Muscle layer of duodenum (tissue), 2 donors: ENCODE measurements around the gene SSNA1.

Experiments used
- H3K27ac ChIP-seq: one replicate; pipeline ENCODE4 v1.7.0; 2013; ENCODE audit warnings: mild to moderate bottlenecking, low read length
- H3K27me3 ChIP-seq: one replicate; pipeline ENCODE4 v1.7.0; 2013; ENCODE audit warnings: low read depth, mild to moderate bottlenecking, control low read depth, low read length
- H3K36me3 ChIP-seq, 2 donors: one replicate each; pipeline ENCODE4 v1.7.0; 2013; ENCODE audit warnings: low read length in 2 of 2, control low read depth in 1 of 2, mild to moderate bottlenecking in 1 of 2; ENCODE audit not compliant: insufficient read depth in 2 of 2, control insufficient read depth in 1 of 2
- H3K4me1 ChIP-seq, 2 donors: one replicate each; pipeline ENCODE4 v1.7.0; 2013; ENCODE audit warnings: low read length in 2 of 2, mild to moderate bottlenecking in 2 of 2, control low read depth in 1 of 2, moderate library complexity in 1 of 2; ENCODE audit not compliant: insufficient read depth in 2 of 2, control insufficient read depth in 1 of 2
- H3K4me3 ChIP-seq, 2 donors: one replicate each; pipeline ENCODE4 v1.7.0; 2013; ENCODE audit warnings: low read length in 2 of 2, low read depth in 1 of 2, mild to moderate bottlenecking in 1 of 2
- H3K9me3 ChIP-seq, 2 donors: one replicate each; pipeline ENCODE4 v1.7.0; 2013; ENCODE audit warnings: low read length in 2 of 2, control low read depth in 1 of 2, mild to moderate bottlenecking in 1 of 2; ENCODE audit not compliant: control insufficient read depth in 1 of 2
- donor health status: healthy.

Gene SSNA1

GRCh38 chr9:137227853-137228505 lies 39.5 kb downstream of the SSNA1 start:
- Histone ChIP-seq H3K4me1 (peaks cover 0 to 7% of the 10 kb centered on the region in 2 donors), H3K27ac (no peak overlapping the region)

DNA sequence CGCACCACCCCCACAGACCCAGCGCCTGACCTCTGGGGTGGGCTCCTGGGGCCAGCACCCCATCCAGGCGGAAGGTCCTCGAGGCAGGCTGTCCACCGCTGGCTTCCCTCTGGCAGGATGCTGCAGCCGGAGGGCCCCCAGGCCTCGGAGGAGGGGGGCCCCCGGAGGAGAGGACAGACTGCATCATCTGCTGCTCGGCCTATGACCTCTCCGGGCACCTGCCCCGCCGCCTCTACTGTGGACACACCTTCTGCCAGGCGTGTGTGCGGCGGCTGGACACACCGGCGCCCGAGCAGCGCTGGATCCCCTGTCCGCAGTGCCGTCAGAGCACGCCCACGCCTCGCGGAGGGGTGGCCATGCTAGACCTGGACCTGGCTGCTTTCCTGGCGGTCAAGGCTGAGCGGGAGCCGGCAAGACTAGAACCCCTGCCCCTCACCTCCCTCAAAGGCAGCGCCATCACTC lies 40.1 kb downstream of the SSNA1 start:
- Histone ChIP-seq H3K27ac (no peak overlapping the region), H3K4me1 (peaks cover 0 to 6% of the 10 kb centered on the region in 2 donors), H3K9me3 (no peaks in the 10 kb centered on the region), H3K36me3 (no peaks in the 10 kb centered on the region), H3K4me3 (no peak overlapping the region), H3K27me3 (peaks cover 11% of the 10 kb centered on the region)

More at GRCh38 chr9:137227853-137228505, 39.5 kb downstream of the SSNA1 start:
- Histone ChIP-seq H3K36me3 (no peaks in the 10 kb centered on the region), H3K9me3 (no peaks in the 10 kb centered on the region), H3K4me3 (no peak overlapping the region), H3K27me3 (peaks cover 11% of the 10 kb centered on the region)

GRCh38 chr9:137228968-137229896 lies 40.8 kb downstream of the SSNA1 start:
- Histone ChIP-seq H3K4me1 (peaks cover 0 to under 1% of the 10 kb centered on the region in 2 donors), H3K36me3 (no peaks in the 10 kb centered on the region), H3K27me3 (peaks cover 11% of the 10 kb centered on the region), H3K9me3 (no peaks in the 10 kb centered on the region), H3K27ac (no peak overlapping the region), H3K4me3 (no peak overlapping the region)

GRCh38 chr9:137229903-137230704 lies 41.6 kb downstream of the SSNA1 start:
- peaks cover 11% of the 10 kb centered on the region for H3K27me3 ChIP-seq
- no peak overlapping the region for H3K4me3 ChIP-seq
- H3K27ac ChIP-seq, result no peak overlapping the region
- H3K36me3 ChIP-seq, result no peaks in the 10 kb centered on the region
- no peaks in the 10 kb centered on the region for H3K4me1 ChIP-seq
- no peaks in the 10 kb centered on the region for H3K9me3 ChIP-seq

GRCh38 chr9:137230705-137231371 lies 42.4 kb downstream of the SSNA1 start, which contains the start of gene SLC34A3:
Gene SLC34A3, plus strand, starts transcription at chr9:137230901. Its CDS starts 802 bp downstream, at chr9:137231703.
- H3K27me3 ChIP-seq, result peaks cover 11% of the 10 kb centered on the region
- H3K4me1 ChIP-seq, result peaks cover 0 to 6% of the 10 kb centered on the region in 2 donors
- no peaks in the 10 kb centered on the region for H3K36me3 ChIP-seq
- H3K9me3 ChIP-seq, result no peaks in the 10 kb centered on the region
- H3K4me3 ChIP-seq, result no peak within 1 kb of the TSS
- no peak within 1 kb of the TSS for H3K27ac ChIP-seq

- Histone ChIP-seq H3K9me3 (no peaks in the 10 kb centered on the region), H3K27ac (no peak overlapping the region), H3K27me3 (peaks cover 11% of the 10 kb centered on the region), H3K4me1 (peaks cover 0 to 13% of the 10 kb centered on the region in 2 donors), H3K4me3 (no peak overlapping the region), H3K36me3 (no peaks in the 10 kb centered on the region)
Measured at GRCh38 chr9:137231372-137232039, 43.0 kb downstream of the SSNA1 start.

- no peaks in the 10 kb centered on the region for H3K36me3 ChIP-seq
- H3K4me3 ChIP-seq, result no peak overlapping the region
- H3K4me1 ChIP-seq, result peaks cover 0 to 19% of the 10 kb centered on the region in 2 donors
- no peak overlapping the region for H3K27ac ChIP-seq
- peaks cover 11% of the 10 kb centered on the region for H3K27me3 ChIP-seq
- no peaks in the 10 kb centered on the region for H3K9me3 ChIP-seq
Measured at GRCh38 chr9:137232101-137232500, 43.6 kb downstream of the SSNA1 start.

DNA sequence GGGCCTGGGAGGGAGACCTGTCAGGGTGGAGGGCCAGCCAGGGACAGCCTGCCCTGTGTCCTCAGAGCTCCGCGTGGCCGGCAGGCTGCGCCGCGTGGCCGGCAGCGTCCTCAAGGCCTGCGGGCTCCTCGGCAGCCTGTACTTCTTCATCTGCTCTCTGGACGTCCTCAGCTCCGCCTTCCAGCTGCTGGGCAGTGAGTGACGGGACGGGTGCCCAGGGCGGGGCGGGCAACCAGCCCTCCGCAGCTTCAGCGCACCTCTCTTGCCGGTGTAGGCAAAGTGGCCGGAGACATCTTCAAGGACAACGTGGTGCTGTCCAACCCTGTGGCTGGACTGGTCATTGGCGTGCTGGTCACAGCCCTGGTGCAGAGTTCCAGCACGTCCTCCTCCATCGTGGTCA lies 44.0 kb downstream of the SSNA1 start:
- Histone ChIP-seq H3K9me3 (no peaks in the 10 kb centered on the region), H3K27me3 (peaks cover 11% of the 10 kb centered on the region), H3K4me3 (no peak overlapping the region), H3K4me1 (peaks cover 0 to 23% of the 10 kb centered on the region in 2 donors), H3K27ac (no peak overlapping the region), H3K36me3 (no peaks in the 10 kb centered on the region)

DNA sequence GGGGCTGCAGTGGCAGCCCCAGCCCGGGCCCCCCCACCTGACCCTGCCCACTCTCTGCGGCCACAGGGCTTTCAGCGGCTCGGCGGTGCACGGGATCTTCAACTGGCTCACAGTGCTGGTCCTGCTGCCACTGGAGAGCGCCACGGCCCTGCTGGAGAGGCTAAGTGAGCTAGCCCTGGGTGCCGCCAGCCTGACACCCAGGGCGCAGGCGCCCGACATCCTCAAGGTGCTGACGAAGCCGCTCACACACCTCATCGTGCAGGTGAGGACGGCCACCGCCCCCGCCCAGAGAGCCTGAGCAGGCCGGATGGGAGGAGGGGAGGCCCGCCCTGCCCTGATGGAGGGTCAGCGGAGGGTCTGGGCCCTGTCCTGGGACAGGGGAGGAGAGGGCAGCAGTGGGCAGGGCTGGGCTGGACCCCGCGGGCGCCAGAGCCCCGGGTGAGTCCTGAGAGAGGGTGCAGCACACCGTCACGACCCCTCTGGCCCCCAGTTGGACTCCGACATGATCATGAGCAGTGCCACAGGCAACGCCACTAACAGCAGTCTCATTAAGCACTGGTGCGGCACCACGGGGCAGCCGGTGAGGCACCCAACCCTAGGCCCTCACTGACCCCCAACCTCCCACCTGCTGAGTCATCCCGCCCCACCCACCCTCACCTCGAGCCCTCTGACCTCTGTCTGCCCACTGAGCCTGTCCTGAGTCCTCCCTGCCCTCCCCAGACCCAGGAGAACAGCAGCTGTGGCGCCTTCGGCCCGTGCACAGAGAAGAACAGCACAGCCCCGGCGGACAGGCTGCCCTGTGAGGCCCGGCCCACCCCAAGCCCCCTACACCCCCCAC lies 44.9 kb downstream of the SSNA1 start:
- Histone ChIP-seq H3K27me3 (peaks cover 11% of the 10 kb centered on the region), H3K4me3 (no peak overlapping the region), H3K27ac (no peak overlapping the region), H3K9me3 (no peaks in the 10 kb centered on the region), H3K36me3 (no peaks in the 10 kb centered on the region), H3K4me1 (peaks cover 0 to 31% of the 10 kb centered on the region in 2 donors)
